Activated T-helper 17 cell treated with anti-CD3 and anti-CD28 coated beads, Interleukin-2, amount 50 U/mL, for 72 hours (primary cell): ENCODE data around the gene PDGFA. TPM values are rescaled to one million over a fixed set of nuclear protein-coding genes. Genes with fewer than 3 reads are reported as not detected.

Source experiments
- ATAC-seq: fragments of 150-1000 bp; cut with Tn5 transposase; replicated peaks from 2 replicates; pipeline ENCODE4 v1.10.0; 2021; ENCODE audit warnings: mild to moderate bottlenecking, moderate library complexity
- H3K27ac Mint-ChIP-seq: one replicate; pipeline ENCODE4 v1.8.0; 2022; ENCODE audit warnings: mixed read lengths
- H3K27me3 Mint-ChIP-seq: one replicate; pipeline ENCODE4 v1.8.0; 2022; ENCODE audit warnings: mixed read lengths
- H3K36me3 Mint-ChIP-seq: one replicate; pipeline ENCODE4 v1.8.0; 2022; ENCODE audit warnings: low read depth, mild to moderate bottlenecking, mixed read lengths
- H3K4me1 Mint-ChIP-seq: one replicate; pipeline ENCODE4 v1.8.0; 2022; ENCODE audit warnings: mixed read lengths
- H3K4me3 Mint-ChIP-seq: one replicate; pipeline ENCODE4 v1.8.0; 2022; ENCODE audit warnings: mild to moderate bottlenecking, mixed read lengths
- H3K9me3 Mint-ChIP-seq: one replicate; pipeline ENCODE4 v1.8.0; 2022; ENCODE audit warnings: mixed read lengths
- total RNA-seq, 2 donors: library from RNA; stranded (reverse); gene quantifications; one replicate each; pipeline ENCODE4 v1.2.3, GENCODE V29; 2022

The PDGFA gene
- total RNA-seq, 2 donors from 2014 or later: 11.9 to 28.1 TPM

DNA sequence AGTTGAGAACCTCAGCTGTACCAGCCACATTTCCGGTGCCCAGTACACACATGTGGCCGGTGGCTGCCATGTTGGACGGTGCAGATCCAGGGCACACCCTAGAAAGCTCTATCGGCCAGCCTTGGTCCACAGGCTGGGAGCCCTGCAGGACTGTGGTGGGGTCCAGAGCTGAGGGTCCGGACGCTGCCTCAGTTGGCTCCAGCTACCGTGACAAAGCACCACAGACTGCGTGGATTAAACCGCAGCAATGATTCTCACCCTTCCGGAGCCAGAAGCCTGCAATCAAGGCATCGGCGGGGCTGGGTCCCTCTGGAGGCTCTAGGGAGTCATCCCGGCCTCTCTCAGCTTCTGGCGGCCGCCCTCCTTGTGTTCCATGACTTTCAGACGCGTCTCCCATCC is 50.1 kb downstream of the PDGFA start:
- ATAC-seq: no peak
- no peak overlapping the region for H3K4me3 Mint-ChIP-seq
- H3K36me3 Mint-ChIP-seq: no peaks in the 10 kb centered on the region
- H3K9me3 Mint-ChIP-seq: peaks cover 13% of the 10 kb centered on the region
- peaks cover 15% of the 10 kb centered on the region for H3K4me1 Mint-ChIP-seq
- H3K27me3 Mint-ChIP-seq: no peaks in the 10 kb centered on the region
- no peak overlapping the region for H3K27ac Mint-ChIP-seq

DNA sequence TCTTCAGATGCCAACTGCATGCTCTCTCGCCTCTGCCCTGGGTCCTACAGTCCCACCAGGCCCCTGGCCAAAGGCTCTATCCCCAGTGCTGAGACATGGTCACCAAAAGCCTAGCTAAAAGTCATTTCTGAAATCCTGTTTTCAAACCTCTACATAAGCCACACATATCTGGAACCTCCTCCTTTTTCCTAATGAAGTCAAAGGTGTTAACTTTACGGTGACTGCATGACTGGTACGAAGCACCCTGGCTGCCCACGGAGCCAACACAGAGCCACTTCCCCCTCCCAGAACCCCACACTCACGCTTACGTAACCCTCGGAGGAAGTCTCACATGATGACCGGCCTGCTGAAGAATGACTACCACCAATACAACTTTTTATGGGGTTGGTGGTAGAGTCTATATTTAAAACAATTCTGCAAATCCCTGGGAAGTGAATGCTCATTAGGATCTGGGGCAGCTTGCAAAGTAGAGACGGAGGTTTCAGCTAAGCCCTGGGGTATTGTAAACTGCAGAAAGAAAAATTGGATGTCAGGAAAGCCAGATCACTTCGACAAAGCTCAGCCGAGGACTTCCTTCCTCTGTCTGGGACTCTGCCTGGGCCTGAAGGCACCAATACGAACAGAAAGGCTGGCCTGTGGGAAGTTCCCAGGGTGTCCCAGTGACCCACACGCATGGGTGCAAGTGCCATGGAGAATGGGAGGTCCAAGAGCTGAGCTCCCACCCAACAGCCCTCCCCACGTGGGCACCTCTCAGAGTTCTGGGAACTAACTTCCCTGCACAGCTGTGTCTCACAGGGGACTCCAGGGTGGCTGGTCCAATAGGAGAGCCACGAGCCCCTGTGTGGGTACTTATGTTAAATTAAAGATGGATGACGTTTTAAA is 50.7 kb downstream of the PDGFA start:
- Mint-ChIP-seq H3K27ac (peak overlapping the region; percentile 29), H3K27me3 (no peaks in the 10 kb centered on the region), H3K4me1 (peaks cover 15% of the 10 kb centered on the region), H3K4me3 (no peak overlapping the region), H3K36me3 (no peaks in the 10 kb centered on the region), H3K9me3 (peaks cover 13% of the 10 kb centered on the region)
- ATAC-seq: peak; percentile 69

DNA sequence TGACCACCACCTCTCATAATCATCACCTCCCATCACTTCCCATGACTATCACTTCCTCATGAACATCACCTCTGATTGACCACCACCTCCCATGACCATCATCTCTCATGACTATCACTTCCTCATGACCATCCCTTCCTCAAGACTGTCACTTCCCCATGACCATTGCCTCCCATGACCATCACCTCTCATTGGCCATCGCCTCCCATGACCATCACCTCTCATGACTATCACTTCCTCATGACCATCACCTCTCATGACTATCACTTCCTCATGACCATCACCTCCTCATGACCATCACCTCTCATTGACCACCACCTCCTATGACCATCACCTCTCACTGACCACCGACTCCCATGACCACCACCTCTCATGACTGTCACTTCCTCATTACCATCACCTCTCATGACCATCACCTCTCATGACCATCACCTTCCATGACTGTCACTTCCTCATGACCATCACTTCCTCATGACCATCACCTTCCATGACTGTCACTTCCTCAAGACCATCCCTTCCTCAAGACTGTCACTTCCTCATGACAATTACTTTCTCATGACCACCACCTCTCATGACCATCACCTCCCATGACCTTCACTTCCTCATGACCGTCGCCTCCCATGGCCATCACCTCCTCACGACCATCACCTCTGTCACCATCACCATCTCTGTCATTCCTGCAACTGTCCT is 51.6 kb downstream of the PDGFA start:
- H3K27ac Mint-ChIP-seq: peak overlapping the region; percentile 29
- H3K9me3 Mint-ChIP-seq: peaks cover 13% of the 10 kb centered on the region
- ATAC-seq: peak; percentile 9
- H3K4me1 Mint-ChIP-seq: peaks cover 15% of the 10 kb centered on the region
- H3K27me3 Mint-ChIP-seq: no peaks in the 10 kb centered on the region
- no peak overlapping the region for H3K4me3 Mint-ChIP-seq
- no peaks in the 10 kb centered on the region for H3K36me3 Mint-ChIP-seq

DNA sequence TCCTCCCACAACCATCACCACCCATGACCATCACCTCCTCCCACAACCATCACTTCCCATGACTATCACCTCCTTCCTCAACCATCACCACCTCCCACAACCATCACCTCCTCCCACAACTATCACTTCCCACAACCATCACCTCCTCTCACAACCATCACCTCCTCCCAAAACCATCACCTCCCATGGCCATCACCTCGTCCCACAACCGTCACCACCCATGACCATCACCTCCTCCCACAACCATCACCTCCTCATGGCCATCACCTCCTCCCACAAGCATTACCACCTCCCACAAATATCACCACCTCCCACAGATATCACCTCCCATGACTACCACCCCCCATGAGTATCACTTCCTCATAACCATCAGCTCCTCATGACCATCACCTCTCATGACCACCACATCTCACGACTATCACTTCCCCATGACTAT is 52.2 kb downstream of the PDGFA start:
- no peaks in the 10 kb centered on the region for H3K27me3 Mint-ChIP-seq
- peaks cover 15% of the 10 kb centered on the region for H3K4me1 Mint-ChIP-seq
- H3K9me3 Mint-ChIP-seq: peaks cover 13% of the 10 kb centered on the region
- H3K27ac Mint-ChIP-seq: peak overlapping the region; percentile 29
- no peaks in the 10 kb centered on the region for H3K36me3 Mint-ChIP-seq
- H3K4me3 Mint-ChIP-seq: no peak overlapping the region
- peak; percentile 3 for ATAC-seq

DNA sequence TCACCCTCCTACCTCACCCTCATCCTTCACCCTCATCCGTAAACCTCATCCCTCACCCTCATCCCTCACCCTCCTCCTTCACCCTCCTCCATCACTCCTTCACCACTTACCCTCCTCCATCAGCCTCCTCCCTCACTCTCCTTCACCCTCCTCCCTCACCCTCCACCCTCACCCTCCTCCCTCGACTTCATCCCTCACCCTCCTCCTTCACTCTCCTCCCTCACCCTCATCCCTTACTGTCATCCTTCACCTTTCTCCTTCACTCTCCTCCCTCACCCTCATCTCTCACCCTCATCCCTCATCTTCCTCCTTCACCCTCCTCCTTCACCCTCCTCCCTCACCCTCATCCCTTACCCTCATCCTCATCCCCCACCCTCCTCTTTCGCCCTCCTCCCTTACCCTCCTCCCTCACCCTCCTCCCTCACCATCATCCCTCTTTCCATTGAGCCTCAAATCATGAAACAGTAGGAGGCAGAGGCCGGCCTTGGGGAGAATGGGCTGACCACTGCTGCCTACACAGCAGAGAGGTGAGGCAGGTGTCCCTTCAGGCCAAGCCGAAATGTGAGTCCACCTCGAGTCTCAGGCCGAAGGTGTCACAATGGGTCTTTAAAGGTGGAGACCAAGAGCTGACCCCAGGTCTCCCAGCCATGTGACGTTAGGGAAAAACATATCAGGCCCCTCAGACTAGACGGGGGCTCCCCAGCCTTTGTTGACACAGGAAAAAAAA is 53.0 kb downstream of the PDGFA start:
- H3K9me3 Mint-ChIP-seq: peaks cover 13% of the 10 kb centered on the region
- no peaks in the 10 kb centered on the region for H3K27me3 Mint-ChIP-seq
- peak overlapping the region; percentile 29 for H3K27ac Mint-ChIP-seq
- no peaks in the 10 kb centered on the region for H3K36me3 Mint-ChIP-seq
- H3K4me1 Mint-ChIP-seq: peaks cover 15% of the 10 kb centered on the region
- no peak for ATAC-seq
- H3K4me3 Mint-ChIP-seq: no peak overlapping the region

DNA sequence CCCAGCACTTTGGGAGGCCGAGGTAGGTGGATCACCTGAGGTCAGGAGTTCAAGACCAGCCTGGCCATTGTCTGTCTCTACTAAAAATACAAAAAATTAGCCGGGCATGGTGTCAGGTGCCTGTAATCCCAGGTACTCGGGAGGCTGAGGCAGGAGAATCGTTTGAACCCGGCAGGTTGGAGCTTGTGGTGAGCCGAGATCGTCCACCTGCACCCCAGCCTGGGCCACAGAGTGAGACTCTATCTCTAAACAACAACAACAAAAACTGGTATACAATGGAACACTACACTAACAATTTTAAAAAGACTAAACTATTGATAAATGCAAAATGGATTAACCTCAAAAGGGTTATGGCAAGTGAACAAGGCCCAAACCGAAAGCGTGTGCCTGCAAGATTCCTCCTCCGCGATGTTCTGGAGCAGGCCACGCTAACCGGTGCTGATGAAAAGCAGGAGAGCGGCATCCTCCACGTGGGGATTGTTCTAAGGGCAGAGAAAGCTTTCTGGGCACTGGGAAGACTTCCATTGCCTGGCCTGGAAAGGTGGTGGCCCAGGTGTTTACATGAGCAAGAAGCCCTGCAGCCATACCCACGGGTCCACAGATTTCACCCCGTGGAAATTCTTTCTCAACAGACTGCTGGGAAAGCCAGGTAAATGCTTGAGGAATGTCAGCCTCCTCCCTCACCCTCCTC is 53.8 kb downstream of the PDGFA start:
- H3K9me3 Mint-ChIP-seq: peaks cover 13% of the 10 kb centered on the region
- H3K4me3 Mint-ChIP-seq: no peak overlapping the region
- H3K27ac Mint-ChIP-seq: no peak overlapping the region
- no peak for ATAC-seq
- no peaks in the 10 kb centered on the region for H3K36me3 Mint-ChIP-seq
- H3K27me3 Mint-ChIP-seq: no peaks in the 10 kb centered on the region
- peaks cover 15% of the 10 kb centered on the region for H3K4me1 Mint-ChIP-seq

DNA sequence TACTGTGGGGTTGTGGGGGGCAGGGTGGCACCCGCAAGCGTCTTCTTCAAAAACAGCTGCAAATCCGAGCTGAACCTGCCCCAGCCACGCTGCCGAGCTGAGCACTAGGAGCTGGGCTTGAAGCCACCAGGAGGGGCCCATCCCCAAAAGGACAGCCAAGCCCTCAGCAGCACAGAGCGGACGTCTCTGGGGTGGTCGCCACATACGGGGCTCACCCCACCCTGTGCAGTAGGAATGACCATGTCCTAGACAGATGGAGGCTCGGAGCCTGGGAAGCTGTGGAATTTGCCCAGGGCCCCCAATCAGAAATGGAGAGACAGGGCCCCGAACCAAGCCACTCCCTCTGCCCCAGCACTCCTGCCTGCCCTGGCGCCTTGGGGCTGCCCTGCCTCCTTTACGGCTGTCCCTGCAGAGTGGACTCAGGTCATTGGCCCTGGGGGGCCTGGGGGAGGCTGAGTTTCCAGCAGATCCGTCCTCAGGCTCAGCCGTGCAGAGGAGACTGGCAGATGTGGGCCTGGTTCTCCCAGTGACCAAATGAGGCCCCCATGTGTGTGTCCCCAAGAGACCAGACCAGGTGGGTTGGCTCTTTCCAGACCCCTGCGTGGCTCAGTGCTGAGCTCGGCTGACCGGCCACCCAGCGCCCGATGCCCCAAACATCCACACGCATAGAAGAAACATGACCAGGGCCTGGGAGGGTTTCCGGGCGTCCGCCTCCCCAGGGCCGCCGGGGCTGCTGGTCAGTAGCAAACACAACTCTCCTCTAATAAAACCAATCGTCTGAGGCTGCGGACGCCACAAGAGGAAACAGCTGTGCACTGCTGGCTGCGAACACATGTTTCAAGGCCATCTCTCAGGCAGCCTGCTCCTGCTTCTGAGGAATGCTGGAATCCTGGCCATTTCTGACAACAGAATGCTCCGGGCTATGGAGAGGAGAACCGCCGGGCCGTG is 54.9 kb downstream of the PDGFA start:
- no peak for ATAC-seq
- H3K4me3 Mint-ChIP-seq: no peak overlapping the region
- H3K4me1 Mint-ChIP-seq: peaks cover 15% of the 10 kb centered on the region
- H3K9me3 Mint-ChIP-seq: peaks cover 13% of the 10 kb centered on the region
- no peaks in the 10 kb centered on the region for H3K36me3 Mint-ChIP-seq
- no peaks in the 10 kb centered on the region for H3K27me3 Mint-ChIP-seq
- H3K27ac Mint-ChIP-seq: no peak overlapping the region

DNA sequence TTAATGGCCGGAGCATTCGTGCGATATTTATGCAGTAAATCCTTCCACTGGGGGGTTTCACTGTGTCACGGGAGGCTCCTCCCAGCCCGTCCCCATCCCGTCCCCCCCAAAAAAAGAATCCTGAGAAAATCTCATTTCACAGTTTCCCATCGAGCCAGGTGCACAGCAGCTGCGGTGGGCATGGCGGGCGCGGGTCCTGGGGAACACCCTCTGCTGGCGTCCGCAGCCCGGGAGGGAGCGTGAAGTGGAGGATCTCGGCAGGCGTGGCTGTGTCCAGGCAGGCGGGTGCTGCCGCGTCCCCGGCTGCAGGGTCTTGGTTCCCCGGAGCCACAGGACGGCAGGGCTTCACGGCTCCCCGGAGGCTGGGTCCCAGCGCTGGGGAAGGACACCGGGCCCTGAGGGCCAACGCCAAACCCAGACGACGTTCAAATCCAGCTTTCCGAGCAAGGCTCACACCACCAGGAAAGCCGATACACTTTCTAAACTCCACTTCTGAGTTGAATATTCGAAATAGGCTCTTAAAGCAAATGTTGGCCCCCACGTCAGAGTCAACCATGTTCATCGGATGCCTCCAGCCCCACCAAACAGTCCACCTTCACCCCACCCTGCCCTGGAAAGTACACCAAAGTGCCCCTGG is 55.7 kb downstream of the PDGFA start:
- Mint-ChIP-seq H3K4me3 (no peak overlapping the region), H3K27me3 (no peaks in the 10 kb centered on the region), H3K9me3 (peaks cover 13% of the 10 kb centered on the region), H3K4me1 (peaks cover 15% of the 10 kb centered on the region), H3K36me3 (no peaks in the 10 kb centered on the region), H3K27ac (no peak overlapping the region)
- no peak for ATAC-seq

DNA sequence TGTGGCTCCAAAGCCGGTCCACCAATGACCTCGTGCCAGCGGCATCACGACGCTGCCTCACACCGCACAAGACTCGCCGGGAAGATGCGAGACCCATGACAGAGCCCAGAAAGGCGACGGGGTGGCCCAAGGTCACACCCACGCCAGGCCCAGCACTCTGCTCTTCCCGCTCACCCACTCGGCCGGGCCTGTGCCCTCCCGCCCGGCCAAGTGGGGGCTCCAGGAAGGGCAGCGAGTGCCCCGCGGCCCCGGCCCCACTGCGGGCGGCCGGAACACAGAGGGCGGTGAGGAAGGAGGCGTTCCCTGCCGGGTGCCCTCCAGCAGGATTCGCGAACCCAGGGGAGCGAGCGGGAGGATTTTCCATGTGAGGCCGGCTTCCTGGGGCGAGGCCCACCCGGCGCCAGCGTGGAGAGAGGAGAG is 56.3 kb downstream of the PDGFA start:
- no peaks in the 10 kb centered on the region for H3K27me3 Mint-ChIP-seq

DNA sequence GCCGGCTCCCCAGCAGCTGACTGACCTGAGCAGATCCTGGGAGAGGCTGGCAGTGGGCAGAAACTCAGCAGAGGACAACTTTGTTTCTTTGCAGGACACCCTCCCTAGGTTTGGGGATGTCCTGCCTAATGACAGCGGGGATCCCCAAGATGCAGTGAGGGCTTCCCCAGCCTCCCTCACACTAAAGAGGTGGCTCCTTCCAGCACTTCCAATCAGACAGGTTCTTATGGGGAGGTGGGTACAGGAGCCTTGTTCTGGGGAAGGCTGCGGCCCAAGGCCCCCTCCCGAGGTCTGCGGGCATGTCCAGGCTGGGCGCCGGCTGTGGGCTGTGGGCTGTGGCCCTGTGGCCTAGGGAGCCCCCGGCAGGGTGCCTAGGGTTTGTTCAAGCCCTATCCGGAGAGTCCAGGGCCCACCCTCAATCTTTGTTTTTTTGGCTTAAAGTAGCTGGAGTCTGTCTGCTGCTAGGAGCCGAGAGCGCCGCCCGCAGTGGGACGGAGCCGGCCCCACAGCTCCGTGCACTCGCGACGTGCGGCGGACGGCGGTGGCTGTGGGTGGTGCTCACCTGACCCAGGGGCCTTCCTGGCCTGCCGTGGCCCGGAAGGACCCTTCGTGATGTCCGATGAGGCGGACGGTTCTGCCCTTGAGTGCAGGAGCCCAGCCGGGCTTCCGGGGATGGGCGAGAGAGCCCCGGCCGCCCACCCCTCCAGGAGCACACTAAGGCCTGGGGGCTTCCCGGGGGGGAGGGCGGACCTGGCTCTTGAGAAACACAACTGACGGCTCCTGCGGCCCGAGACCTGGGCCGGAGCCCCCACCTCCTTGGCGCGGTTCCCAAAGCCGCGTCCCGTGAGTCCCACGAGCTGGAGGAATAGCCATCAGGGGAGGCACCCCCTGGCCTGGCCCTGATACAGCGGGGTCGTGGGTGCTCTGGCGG is 57.2 kb downstream of the PDGFA start:
- H3K27ac Mint-ChIP-seq: no peak overlapping the region
- no peak overlapping the region for H3K4me3 Mint-ChIP-seq
- H3K4me1 Mint-ChIP-seq: peaks cover 3% of the 10 kb centered on the region
- peaks cover 2% of the 10 kb centered on the region for H3K9me3 Mint-ChIP-seq
- ATAC-seq: no peak
- no peaks in the 10 kb centered on the region for H3K36me3 Mint-ChIP-seq
- H3K27me3 Mint-ChIP-seq: no peaks in the 10 kb centered on the region

More for the DNA sequence above, 56.3 kb downstream of the PDGFA start:
- peaks cover 12% of the 10 kb centered on the region for H3K9me3 Mint-ChIP-seq
- ATAC-seq: no peak
- H3K4me3 Mint-ChIP-seq: no peak overlapping the region
- H3K4me1 Mint-ChIP-seq: peaks cover 13% of the 10 kb centered on the region
- no peaks in the 10 kb centered on the region for H3K36me3 Mint-ChIP-seq
- H3K27ac Mint-ChIP-seq: no peak overlapping the region

DNA sequence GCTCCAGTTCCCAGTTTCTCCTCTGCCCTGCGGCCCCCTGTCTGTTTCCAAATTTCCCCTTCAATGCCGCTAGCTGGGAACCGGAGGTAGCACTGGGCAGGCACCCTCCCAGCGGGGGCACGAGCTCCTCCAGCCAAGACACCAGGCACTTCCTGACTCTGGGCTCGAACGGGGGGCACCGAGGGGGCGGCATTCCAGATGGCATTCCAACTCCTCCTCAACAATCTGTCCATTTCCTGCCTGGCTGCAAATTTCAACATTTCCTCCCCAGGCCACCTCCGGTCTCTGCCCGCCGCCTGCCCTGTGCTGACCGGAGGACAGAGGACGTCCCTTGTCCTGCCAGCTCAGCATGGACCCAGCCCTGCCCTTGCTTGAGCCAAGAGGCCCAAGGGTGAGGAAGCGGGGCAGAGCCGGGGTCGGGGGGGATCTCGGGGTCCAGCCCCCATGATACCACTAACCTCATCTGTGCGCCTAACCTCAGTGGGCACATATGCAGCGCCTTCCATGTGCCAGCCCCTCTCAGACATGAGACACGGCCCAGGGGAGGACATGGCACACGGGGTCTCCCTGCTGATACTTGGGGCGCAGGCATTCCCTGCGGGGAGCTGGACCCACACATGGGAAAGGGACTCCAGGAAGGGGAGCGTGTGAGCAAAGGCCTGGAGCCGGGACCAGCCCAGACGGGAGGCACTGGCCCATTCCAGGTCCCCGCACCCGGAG is 58.0 kb downstream of the PDGFA start:
- Mint-ChIP-seq H3K4me3 (no peak overlapping the region), H3K27me3 (no peaks in the 10 kb centered on the region), H3K4me1 (no peaks in the 10 kb centered on the region), H3K27ac (no peak overlapping the region), H3K36me3 (no peaks in the 10 kb centered on the region), H3K9me3 (no peaks in the 10 kb centered on the region)
- ATAC-seq: no peak

DNA sequence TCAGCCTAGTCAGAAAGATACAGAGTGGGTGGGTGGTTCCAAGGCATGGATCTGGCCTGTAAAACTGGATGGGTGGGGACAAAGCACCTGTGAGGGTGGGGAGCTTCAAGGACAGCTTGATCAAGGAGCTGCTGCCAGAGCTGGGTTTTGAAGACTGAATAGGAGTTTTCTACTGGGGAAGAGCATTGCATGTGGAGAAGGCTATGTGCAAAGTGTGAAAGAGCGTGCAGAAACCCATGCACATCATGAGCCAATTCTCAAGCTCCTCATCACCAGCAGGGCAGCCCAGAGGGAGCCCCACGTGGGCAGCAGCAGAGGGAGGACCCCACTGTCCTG is 58.6 kb downstream of the PDGFA start:
- no peaks in the 10 kb centered on the region for H3K4me1 Mint-ChIP-seq
- no peak for ATAC-seq
- no peaks in the 10 kb centered on the region for H3K36me3 Mint-ChIP-seq
- no peaks in the 10 kb centered on the region for H3K27me3 Mint-ChIP-seq
- no peaks in the 10 kb centered on the region for H3K9me3 Mint-ChIP-seq
- H3K4me3 Mint-ChIP-seq: no peak overlapping the region
- H3K27ac Mint-ChIP-seq: no peak overlapping the region
